ENCODE data around the gene MALAT1. TPM values are rescaled to one million over a fixed set of nuclear protein-coding genes. Genes with fewer than 3 reads are reported as not detected.
A peak's percentile ranks its signal among the peaks of the same experiment; 100 is the strongest.

The MALAT1 gene
- total RNA-seq, 1 donor from 2014 or later = 8,553 TPM

DNA sequence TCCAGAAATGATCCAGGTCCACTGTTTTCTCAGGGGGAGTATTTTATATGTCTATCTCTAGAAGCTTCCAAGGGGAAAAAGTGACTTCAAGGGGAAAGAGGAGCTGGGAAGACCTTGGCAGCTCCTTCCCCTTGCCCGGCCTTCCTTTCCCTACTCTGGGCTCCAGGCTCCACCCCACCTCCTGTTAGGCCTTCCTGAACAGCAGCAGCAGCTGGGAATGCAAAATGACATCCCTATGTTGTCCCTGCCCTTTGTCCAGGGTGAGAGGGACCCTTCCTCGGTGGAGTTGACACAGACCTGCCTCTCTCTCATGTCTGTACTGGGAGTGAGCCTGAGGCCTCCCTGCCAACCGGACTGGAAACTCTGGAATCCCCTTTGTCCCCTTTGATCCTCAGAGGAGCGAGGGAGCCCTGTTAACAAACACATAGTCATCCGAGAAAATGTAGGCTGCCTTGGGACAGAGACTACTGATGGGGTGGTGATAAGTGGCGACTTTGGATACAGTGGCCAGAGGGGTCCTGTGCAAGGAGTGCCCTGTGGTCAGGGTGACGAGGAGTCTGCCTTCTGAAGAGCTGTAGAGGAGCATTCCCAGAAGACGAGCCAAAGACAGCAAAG, 9.0 kb upstream of the MALAT1 start:
- Histone ChIP-seq H3K27ac (peak overlapping the region; percentile 92 to 99), H3K27me3 (no peaks in the 10 kb centered on the region), H3K4me3 (peak overlapping the region; percentile 9 to 19), H3K4me1 (peaks cover 66 to 92% of the 10 kb centered on the region in 2 donors), H3K9me3 (no peaks in the 10 kb centered on the region), H3K36me3 (no peaks in the 10 kb centered on the region)
- intact Hi-C loops (cut with DNase I) = no loop called here
- TF ChIP-seq, protein P1, sequence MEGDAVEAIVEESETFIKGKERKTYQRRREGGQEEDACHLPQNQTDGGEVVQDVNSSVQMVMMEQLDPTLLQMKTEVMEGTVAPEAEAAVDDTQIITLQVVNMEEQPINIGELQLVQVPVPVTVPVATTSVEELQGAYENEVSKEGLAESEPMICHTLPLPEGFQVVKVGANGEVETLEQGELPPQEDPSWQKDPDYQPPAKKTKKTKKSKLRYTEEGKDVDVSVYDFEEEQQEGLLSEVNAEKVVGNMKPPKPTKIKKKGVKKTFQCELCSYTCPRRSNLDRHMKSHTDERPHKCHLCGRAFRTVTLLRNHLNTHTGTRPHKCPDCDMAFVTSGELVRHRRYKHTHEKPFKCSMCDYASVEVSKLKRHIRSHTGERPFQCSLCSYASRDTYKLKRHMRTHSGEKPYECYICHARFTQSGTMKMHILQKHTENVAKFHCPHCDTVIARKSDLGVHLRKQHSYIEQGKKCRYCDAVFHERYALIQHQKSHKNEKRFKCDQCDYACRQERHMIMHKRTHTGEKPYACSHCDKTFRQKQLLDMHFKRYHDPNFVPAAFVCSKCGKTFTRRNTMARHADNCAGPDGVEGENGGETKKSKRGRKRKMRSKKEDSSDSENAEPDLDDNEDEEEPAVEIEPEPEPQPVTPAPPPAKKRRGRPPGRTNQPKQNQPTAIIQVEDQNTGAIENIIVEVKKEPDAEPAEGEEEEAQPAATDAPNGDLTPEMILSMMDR (IDR thresholded peaks at IDR 0.05) = no peak
- DNase-seq (ENCODE audit: low spot score in 2 of 2) = peak in 1 of 2 donors; percentile 77

- TF ChIP-seq, protein P1 (IDR thresholded peaks at IDR 0.05) = no peak
Observed at GRCh38 chr11:65491163-65491465, 7.7 kb upstream of the MALAT1 start.

GRCh38 chr11:65491614-65492386, 7.0 kb upstream of the MALAT1 start:
- H3K27ac ChIP-seq = peak overlapping the region; percentile 92 to 99
- no peaks in the 10 kb centered on the region for H3K9me3 ChIP-seq
- intact Hi-C loops (cut with DNase I) = loop anchor here (1.0 to 2.0 kb wide), 2 partner anchors 12 to 71 kb away; no protein-coding TSS in a partner anchor
- H3K27me3 ChIP-seq = no peaks in the 10 kb centered on the region
- H3K4me1 ChIP-seq = peaks cover 71 to 92% of the 10 kb centered on the region in 2 donors
- H3K36me3 ChIP-seq = no peaks in the 10 kb centered on the region
- peak; percentile 82 to 98 for DNase-seq (ENCODE audit: low spot score in 2 of 2)
- H3K4me3 ChIP-seq = peak overlapping the region; percentile 6 to 37
- TF ChIP-seq, protein P1 (IDR thresholded peaks at IDR 0.05) = no peak

More at GRCh38 chr11:65491163-65491465, 7.7 kb upstream of the MALAT1 start:
- Histone ChIP-seq H3K4me3 (peak overlapping the region; percentile 6 to 37), H3K36me3 (no peaks in the 10 kb centered on the region), H3K4me1 (peaks cover 75 to 94% of the 10 kb centered on the region in 2 donors), H3K27me3 (no peaks in the 10 kb centered on the region), H3K27ac (peak overlapping the region; percentile 92 to 99), H3K9me3 (no peaks in the 10 kb centered on the region)
- intact Hi-C loops (cut with DNase I) = no loop called here
- no peak for DNase-seq (ENCODE audit: low spot score in 2 of 2)

DNA sequence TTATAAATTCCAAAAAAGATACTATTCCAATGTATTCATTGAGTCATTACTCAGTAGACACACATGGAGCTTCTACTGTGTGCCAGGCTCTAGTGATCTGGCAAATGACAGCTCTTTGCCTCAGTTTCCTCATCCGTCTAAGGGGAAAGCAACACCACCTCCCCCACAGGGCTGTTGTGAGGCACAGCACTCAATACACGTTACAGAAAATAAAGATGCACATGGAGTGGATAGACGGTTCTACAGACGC, 6.5 kb upstream of the MALAT1 start:
- no peaks in the 10 kb centered on the region for H3K27me3 ChIP-seq
- intact Hi-C loops (cut with DNase I) = loop anchor here (1.0 to 2.0 kb wide), 2 partner anchors 13 to 72 kb away; no protein-coding TSS in a partner anchor
- H3K4me3 ChIP-seq = peak overlapping the region in 1 of 2 donors; percentile 6
- TF ChIP-seq, protein P1 (IDR thresholded peaks at IDR 0.05) = no peak
- no peak for DNase-seq (ENCODE audit: low spot score in 2 of 2)
- H3K27ac ChIP-seq = peak overlapping the region; percentile 92 to 99
- no peaks in the 10 kb centered on the region for H3K36me3 ChIP-seq
- H3K9me3 ChIP-seq = no peaks in the 10 kb centered on the region
- H3K4me1 ChIP-seq = peaks cover 70 to 89% of the 10 kb centered on the region in 2 donors

GRCh38 chr11:65492637-65493366, 6.0 kb upstream of the MALAT1 start:
- no peaks in the 10 kb centered on the region for H3K9me3 ChIP-seq
- H3K27me3 ChIP-seq = no peaks in the 10 kb centered on the region
- intact Hi-C loops (cut with DNase I) = loop anchor here (1.0 to 2.0 kb wide), 2 partner anchors 14 to 72 kb away; no protein-coding TSS in a partner anchor
- peak overlapping the region; percentile 92 to 99 for H3K27ac ChIP-seq
- H3K4me3 ChIP-seq = peak overlapping the region; percentile 25 to 32
- DNase-seq (ENCODE audit: low spot score in 2 of 2) = peak in 1 of 2 donors; percentile 94
- no peaks in the 10 kb centered on the region for H3K36me3 ChIP-seq
- peaks cover 69 to 88% of the 10 kb centered on the region in 2 donors for H3K4me1 ChIP-seq
- TF ChIP-seq, protein P1 (IDR thresholded peaks at IDR 0.05) = no peak

Data from ascending aorta (tissue), 2 donors.